HCT116 (cell line): Measurements from ENCODE around the gene NDC80. TPM values are rescaled to one million over a fixed set of nuclear protein-coding genes. Genes with fewer than 3 reads are reported as not detected.

Source experiments
- ATAC-seq: fragments of 200-7000 bp; cut with Tn5 transposase; 2 replicates; pipeline ENCODE4 v1.9.1; 2020; ENCODE audit warnings: mild to moderate bottlenecking, moderate library complexity
- BruUV-seq: library from RNA; stranded (reverse); fragments of 400-500 nt; replicated peaks from 2 replicates; lab custom pipeline; 2021; lab: Mats Ljungman, UMichigan
- CTCF ChIA-PET: fragments of 300-600 bp; sonication (Branson Sonifier 250); formaldehyde crosslinking; loops from one replicate; lab custom pipeline; 2021; ENCODE audit warnings: antibody characterized with exemption; lab: Charles Lee
- POLR2A ChIA-PET: fragments of 300-600, 350-600 bp; sonication (Branson Sonifier 250); formaldehyde crosslinking; loops from one replicate; lab custom pipeline; 2021; ENCODE audit warnings: antibody characterized with exemption; lab: Charles Lee
- RAD21 ChIA-PET, 2 experiments: fragments of 300-600 bp; sonication (Branson Sonifier 250); formaldehyde crosslinking; loops; one replicate each; lab custom pipeline; 2023; ENCODE audit warnings: low total read pairs in 2 of 2; ENCODE audit not compliant: uncharacterized antibody in 2 of 2, unreplicated experiment in 2 of 2, low non-redundant PET in 1 of 2; lab: Charles Lee
- DNase-seq: peaks from one replicate; pipeline ENCODE4 v3.0.0-alpha.2; 2010; ENCODE audit warnings: low read depth, low spot score
- H2AFZ ChIP-seq: fragments of 200-600 bp; shearing (Covaris generic), sonication (generic); 2 replicates; pipeline ENCODE4 v1.6.1; 2017; ENCODE audit warnings: low read depth, mixed run types, mixed read lengths, antibody characterized with exemption, low read length; ENCODE audit not compliant: poor library complexity, severe bottlenecking
- H3K27ac ChIP-seq: 2 replicates; pipeline ENCODE4 v1.5.1; 2012; ENCODE audit warnings: low read depth, low read length
- H3K27me3 ChIP-seq: fragments of 200-600 bp; sonication (generic); 2 replicates; pipeline ENCODE4 v1.6.1; 2016; ENCODE audit warnings: mixed run types, low read length, mixed read lengths; ENCODE audit not compliant: insufficient read depth
- H3K36me3 ChIP-seq, 2 experiments: fragments of 200-500 bp in 1 of 2; fragments of 200-600 bp in 1 of 2; sonication (Bioruptor generic) in 1 of 2; sonication (generic) in 1 of 2; 2 replicates each; pipeline versions ENCODE4 v1.5.1 to v1.6.1; 2014 to 2016; ENCODE audit warnings: low read length in 2 of 2, inconsistent platforms in 1 of 2, mixed read lengths in 1 of 2, mixed run types in 1 of 2; ENCODE audit not compliant: insufficient read depth in 2 of 2, control insufficient read depth in 1 of 2
- H3K4me1 ChIP-seq, 2 experiments: fragments of 200-600 bp in 1 of 2; sonication (generic) in 1 of 2; 2 replicates each; pipeline versions ENCODE4 v1.5.1 to v1.6.1; 2012 to 2017; ENCODE audit warnings: low read length in 2 of 2, inconsistent platforms in 1 of 2, mild to moderate bottlenecking in 1 of 2, mixed read lengths in 1 of 2, mixed run types in 1 of 2, moderate library complexity in 1 of 2; ENCODE audit not compliant: insufficient read depth in 2 of 2, control insufficient read depth in 1 of 2
- H3K4me2 ChIP-seq: fragments of 200-600 bp; sonication (generic); 2 replicates; pipeline ENCODE4 v1.6.1; 2017; ENCODE audit warnings: mixed run types, low read length, mixed read lengths
- H3K4me3 ChIP-seq, 2 experiments: fragments of 200-600 bp in 1 of 2; sonication (generic) in 1 of 2; replicated peaks in 1 of 2; 2 replicates each; pipeline ENCODE4 v1.5.1; 2011 to 2016; ENCODE audit warnings: low read length in 2 of 2, control low read depth in 1 of 2, low read depth in 1 of 2, mild to moderate bottlenecking in 1 of 2, mixed read lengths in 1 of 2, mixed run types in 1 of 2
- H3K79me2 ChIP-seq: fragments of 200-600 bp; sonication (generic); 2 replicates; pipeline ENCODE4 v1.6.1; 2017; ENCODE audit warnings: mild to moderate bottlenecking, mixed run types, low read length, moderate library complexity, mixed read lengths; ENCODE audit not compliant: insufficient read depth
- H3K9ac ChIP-seq: fragments of 200-600 bp; sonication (generic); 2 replicates; pipeline ENCODE4 v1.6.1; 2016; ENCODE audit warnings: low read length, mixed read lengths
- H3K9me2 ChIP-seq: fragments of 200-600 bp; sonication (generic), shearing (Covaris generic); 2 replicates; pipeline ENCODE4 v1.6.1; 2017; ENCODE audit warnings: mixed run types, mild to moderate bottlenecking, moderate library complexity; ENCODE audit not compliant: insufficient read depth
- H3K9me3 ChIP-seq, 2 experiments: fragments of 200-500 bp in 1 of 2; fragments of 200-600 bp in 1 of 2; sonication (Bioruptor generic) in 1 of 2; sonication (generic) in 1 of 2; 2 replicates each; pipeline ENCODE4 v1.6.1; 2014 to 2017; ENCODE audit warnings: low read length in 2 of 2, mixed read lengths in 2 of 2, inconsistent platforms in 1 of 2, low read depth in 1 of 2, mild to moderate bottlenecking in 1 of 2, mixed run types in 1 of 2, moderate library complexity in 1 of 2; ENCODE audit not compliant: control insufficient read depth in 1 of 2, insufficient read depth in 1 of 2
- H4K20me1 ChIP-seq: fragments of 200-600 bp; sonication (generic), shearing (Covaris generic); 2 replicates; pipeline ENCODE4 v1.6.1; 2017; ENCODE audit warnings: mixed run types, mild to moderate bottlenecking, moderate library complexity; ENCODE audit not compliant: insufficient read depth
- CEBPB ChIP-seq: IDR thresholded peaks from 2 replicates; pipeline ENCODE4 v1.6.1; 2012; ENCODE audit warnings: low read depth
- ELF1 ChIP-seq: IDR thresholded peaks from 2 replicates; pipeline ENCODE4 v1.6.1; 2012; ENCODE audit warnings: low read depth, borderline replicate concordance
- EZH2 ChIP-seq: fragments of 200-600 bp; sonication (generic); IDR thresholded peaks from 2 replicates; pipeline ENCODE4 v1.6.1; 2017; ENCODE audit warnings: antibody characterized with exemption, mixed run types
- EZH2phosphoT487 ChIP-seq: fragments of 200-600 bp; IDR thresholded peaks from 2 replicates; pipeline ENCODE4 v1.6.1; 2018; ENCODE audit warnings: antibody characterized with exemption, borderline replicate concordance
- FOSL1 ChIP-seq: IDR thresholded peaks from 2 replicates; pipeline ENCODE4 v1.6.1; 2012; ENCODE audit warnings: low read depth
- JUND ChIP-seq: IDR thresholded peaks from 2 replicates; pipeline ENCODE4 v1.6.1; 2012
- RAD21 ChIP-seq: IDR thresholded peaks from 2 replicates; pipeline ENCODE4 v1.6.1; 2012; ENCODE audit warnings: low read depth, mild to moderate bottlenecking
- SIN3A ChIP-seq: IDR thresholded peaks from 2 replicates; pipeline ENCODE4 v1.6.1; 2012; ENCODE audit warnings: low read depth
- SP1 ChIP-seq: IDR thresholded peaks from 2 replicates; pipeline ENCODE4 v1.6.1; 2012; ENCODE audit warnings: low read depth
- SRF ChIP-seq: IDR thresholded peaks from 2 replicates; pipeline ENCODE4 v1.6.1; 2012; ENCODE audit warnings: low read depth
- TCF7L2 ChIP-seq: IDR thresholded peaks from 2 replicates; pipeline ENCODE4 v1.7.0; 2011; ENCODE audit warnings: borderline replicate concordance, inconsistent platforms; ENCODE audit not compliant: insufficient read depth, insufficient read length; ENCODE audit errors: extremely low read depth
- YY1 ChIP-seq: IDR thresholded peaks from 2 replicates; pipeline ENCODE4 v1.6.1; 2011; ENCODE audit warnings: low read length, low read depth, moderate library complexity, mild to moderate bottlenecking; ENCODE audit not compliant: insufficient replicate concordance; ENCODE audit errors: extremely low read depth
- intact Hi-C: fragments of 100-400 bp; cut with micrococcal nuclease; formaldehyde crosslinking; loops from 2 replicates; pipeline ENCODE4 v1.10.0; 2022
- total RNA-seq: library from RNA; stranded (reverse); gene quantifications from one replicate; pipeline ENCODE4 v1.2.1, GENCODE V29; 2021; ENCODE audit not compliant: unreplicated experiment
- TF ChIP-seq, protein P1 (sequence below): IDR thresholded peaks from 2 replicates; pipeline ENCODE4 v1.6.1; 2012; ENCODE audit warnings: low read depth
- TF ChIP-seq, protein P2 (sequence below): IDR thresholded peaks from 2 replicates; pipeline ENCODE4 v1.6.1; 2011; ENCODE audit warnings: mild to moderate bottlenecking, low read length, moderate library complexity; ENCODE audit not compliant: insufficient replicate concordance; ENCODE audit errors: extremely low read depth
- TF ChIP-seq, protein P3 (sequence below), 3 experiments: fragments of 200-600 bp in 1 of 3; sonication (generic) in 1 of 3; IDR thresholded peaks in 2 of 3; conservative IDR thresholded peaks in 1 of 3; 2 replicates each; pipeline ENCODE4 v1.5.1; 2012 to 2017; ENCODE audit warnings: low read depth in 2 of 3, low read length in 2 of 3, antibody characterized with exemption in 1 of 3, borderline replicate concordance in 1 of 3, control low read depth in 1 of 3, mild to moderate bottlenecking in 1 of 3, mixed read lengths in 1 of 3, mixed run types in 1 of 3, moderate library complexity in 1 of 3; ENCODE audit not compliant: insufficient read depth in 1 of 3
- TF ChIP-seq, protein P4 (sequence below): IDR thresholded peaks from 2 replicates; pipeline ENCODE4 v1.6.1; 2012
- TF ChIP-seq, protein P5 (sequence below): IDR thresholded peaks from 2 replicates; pipeline ENCODE4 v1.6.1; 2012

The NDC80 gene
- total RNA-seq, 1 experiment from 2014 or later: 46.0 TPM

DNA sequence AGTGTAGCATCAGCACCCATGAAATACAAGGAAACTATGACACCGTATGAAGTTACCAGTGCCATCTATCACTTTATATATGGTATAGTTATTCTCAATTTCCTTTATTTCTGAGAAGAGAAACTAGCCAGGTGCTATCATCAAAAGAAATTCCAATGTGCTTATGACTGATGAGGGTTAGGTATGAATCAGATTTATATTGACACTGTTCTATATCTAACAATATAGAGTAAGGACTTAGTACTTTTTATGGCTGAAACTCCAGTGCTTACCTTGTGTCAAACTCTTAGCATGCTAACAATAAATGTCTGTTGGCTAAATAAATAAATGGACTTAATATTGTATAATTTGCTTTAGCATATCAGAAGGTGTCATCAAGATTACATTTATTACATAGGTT, 7.0 kb upstream of the NDC80 start:
- no peak for ATAC-seq
- H2AFZ ChIP-seq: no peak overlapping the region
- H3K9me2 ChIP-seq: no peaks in the 10 kb centered on the region
- H3K27me3 ChIP-seq: no peaks in the 10 kb centered on the region
- H3K4me2 ChIP-seq: no peak overlapping the region
- no peak for DNase-seq
- no peaks in the 10 kb centered on the region for H4K20me1 ChIP-seq
- no peak overlapping the region for H3K4me3 ChIP-seq
- ChIA-PET CTCF (interaction anchor here (0.7 kb wide), 1 partner anchor 605 kb away, joined by 3 read pairs; no protein-coding TSS in a partner anchor), RAD21 (no interaction called here), POLR2A (no interaction called here)
- H3K27ac ChIP-seq: no peak overlapping the region
- H3K79me2 ChIP-seq: peaks cover 1% of the 10 kb centered on the region; the same call in 1 of the 2 replicates
- H3K9ac ChIP-seq: no peak overlapping the region
- H3K36me3 ChIP-seq: no peaks in the 10 kb centered on the region; a peak in 1 of 4 replicates
- no TSS peak for BruUV-seq
- no peak for TF ChIP-seq EZH2
- no peak for TF ChIP-seq SP1
- TF ChIP-seq, protein P1, sequence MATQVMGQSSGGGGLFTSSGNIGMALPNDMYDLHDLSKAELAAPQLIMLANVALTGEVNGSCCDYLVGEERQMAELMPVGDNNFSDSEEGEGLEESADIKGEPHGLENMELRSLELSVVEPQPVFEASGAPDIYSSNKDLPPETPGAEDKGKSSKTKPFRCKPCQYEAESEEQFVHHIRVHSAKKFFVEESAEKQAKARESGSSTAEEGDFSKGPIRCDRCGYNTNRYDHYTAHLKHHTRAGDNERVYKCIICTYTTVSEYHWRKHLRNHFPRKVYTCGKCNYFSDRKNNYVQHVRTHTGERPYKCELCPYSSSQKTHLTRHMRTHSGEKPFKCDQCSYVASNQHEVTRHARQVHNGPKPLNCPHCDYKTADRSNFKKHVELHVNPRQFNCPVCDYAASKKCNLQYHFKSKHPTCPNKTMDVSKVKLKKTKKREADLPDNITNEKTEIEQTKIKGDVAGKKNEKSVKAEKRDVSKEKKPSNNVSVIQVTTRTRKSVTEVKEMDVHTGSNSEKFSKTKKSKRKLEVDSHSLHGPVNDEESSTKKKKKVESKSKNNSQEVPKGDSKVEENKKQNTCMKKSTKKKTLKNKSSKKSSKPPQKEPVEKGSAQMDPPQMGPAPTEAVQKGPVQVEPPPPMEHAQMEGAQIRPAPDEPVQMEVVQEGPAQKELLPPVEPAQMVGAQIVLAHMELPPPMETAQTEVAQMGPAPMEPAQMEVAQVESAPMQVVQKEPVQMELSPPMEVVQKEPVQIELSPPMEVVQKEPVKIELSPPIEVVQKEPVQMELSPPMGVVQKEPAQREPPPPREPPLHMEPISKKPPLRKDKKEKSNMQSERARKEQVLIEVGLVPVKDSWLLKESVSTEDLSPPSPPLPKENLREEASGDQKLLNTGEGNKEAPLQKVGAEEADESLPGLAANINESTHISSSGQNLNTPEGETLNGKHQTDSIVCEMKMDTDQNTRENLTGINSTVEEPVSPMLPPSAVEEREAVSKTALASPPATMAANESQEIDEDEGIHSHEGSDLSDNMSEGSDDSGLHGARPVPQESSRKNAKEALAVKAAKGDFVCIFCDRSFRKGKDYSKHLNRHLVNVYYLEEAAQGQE: no peak
- TF ChIP-seq, protein P2, sequence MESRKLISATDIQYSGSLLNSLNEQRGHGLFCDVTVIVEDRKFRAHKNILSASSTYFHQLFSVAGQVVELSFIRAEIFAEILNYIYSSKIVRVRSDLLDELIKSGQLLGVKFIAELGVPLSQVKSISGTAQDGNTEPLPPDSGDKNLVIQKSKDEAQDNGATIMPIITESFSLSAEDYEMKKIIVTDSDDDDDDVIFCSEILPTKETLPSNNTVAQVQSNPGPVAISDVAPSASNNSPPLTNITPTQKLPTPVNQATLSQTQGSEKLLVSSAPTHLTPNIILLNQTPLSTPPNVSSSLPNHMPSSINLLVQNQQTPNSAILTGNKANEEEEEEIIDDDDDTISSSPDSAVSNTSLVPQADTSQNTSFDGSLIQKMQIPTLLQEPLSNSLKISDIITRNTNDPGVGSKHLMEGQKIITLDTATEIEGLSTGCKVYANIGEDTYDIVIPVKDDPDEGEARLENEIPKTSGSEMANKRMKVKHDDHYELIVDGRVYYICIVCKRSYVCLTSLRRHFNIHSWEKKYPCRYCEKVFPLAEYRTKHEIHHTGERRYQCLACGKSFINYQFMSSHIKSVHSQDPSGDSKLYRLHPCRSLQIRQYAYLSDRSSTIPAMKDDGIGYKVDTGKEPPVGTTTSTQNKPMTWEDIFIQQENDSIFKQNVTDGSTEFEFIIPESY: no peak
- no peak for TF ChIP-seq SIN3A
- TF ChIP-seq, protein P3, sequence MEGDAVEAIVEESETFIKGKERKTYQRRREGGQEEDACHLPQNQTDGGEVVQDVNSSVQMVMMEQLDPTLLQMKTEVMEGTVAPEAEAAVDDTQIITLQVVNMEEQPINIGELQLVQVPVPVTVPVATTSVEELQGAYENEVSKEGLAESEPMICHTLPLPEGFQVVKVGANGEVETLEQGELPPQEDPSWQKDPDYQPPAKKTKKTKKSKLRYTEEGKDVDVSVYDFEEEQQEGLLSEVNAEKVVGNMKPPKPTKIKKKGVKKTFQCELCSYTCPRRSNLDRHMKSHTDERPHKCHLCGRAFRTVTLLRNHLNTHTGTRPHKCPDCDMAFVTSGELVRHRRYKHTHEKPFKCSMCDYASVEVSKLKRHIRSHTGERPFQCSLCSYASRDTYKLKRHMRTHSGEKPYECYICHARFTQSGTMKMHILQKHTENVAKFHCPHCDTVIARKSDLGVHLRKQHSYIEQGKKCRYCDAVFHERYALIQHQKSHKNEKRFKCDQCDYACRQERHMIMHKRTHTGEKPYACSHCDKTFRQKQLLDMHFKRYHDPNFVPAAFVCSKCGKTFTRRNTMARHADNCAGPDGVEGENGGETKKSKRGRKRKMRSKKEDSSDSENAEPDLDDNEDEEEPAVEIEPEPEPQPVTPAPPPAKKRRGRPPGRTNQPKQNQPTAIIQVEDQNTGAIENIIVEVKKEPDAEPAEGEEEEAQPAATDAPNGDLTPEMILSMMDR (IDR thresholded peaks at IDR 0.05 in 2 of 3, conservative IDR thresholded peaks at IDR 0.05 in 1 of 3; ENCODE audit: borderline replicate concordance in 1 of 3, insufficient read depth in 1 of 3, low read depth in 2 of 3, low read length in 2 of 3): no peak
- TF ChIP-seq ELF1: no peak
- no peak for TF ChIP-seq RAD21
- TF ChIP-seq FOSL1: no peak
- TF ChIP-seq, protein P4, sequence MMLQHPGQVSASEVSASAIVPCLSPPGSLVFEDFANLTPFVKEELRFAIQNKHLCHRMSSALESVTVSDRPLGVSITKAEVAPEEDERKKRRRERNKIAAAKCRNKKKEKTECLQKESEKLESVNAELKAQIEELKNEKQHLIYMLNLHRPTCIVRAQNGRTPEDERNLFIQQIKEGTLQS: no peak
- no peak for TF ChIP-seq SRF
- TF ChIP-seq, protein P5, sequence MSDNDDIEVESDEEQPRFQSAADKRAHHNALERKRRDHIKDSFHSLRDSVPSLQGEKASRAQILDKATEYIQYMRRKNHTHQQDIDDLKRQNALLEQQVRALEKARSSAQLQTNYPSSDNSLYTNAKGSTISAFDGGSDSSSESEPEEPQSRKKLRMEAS: no peak
- TF ChIP-seq CEBPB: no peak
- TF ChIP-seq JUND: no peak
- no peak for TF ChIP-seq YY1
- no peak for TF ChIP-seq TCF7L2
- TF ChIP-seq EZH2phosphoT487: no peak
- H3K4me1 ChIP-seq: no peaks in the 10 kb centered on the region
- intact Hi-C loops: no loop called here
- no peaks in the 10 kb centered on the region for H3K9me3 ChIP-seq
